SH-SY5Y (cell line): ENCODE results near the gene NACA.

Source experiments
- GATA2 ChIP-seq: IDR thresholded peaks from 2 replicates; pipeline ENCODE4 v1.6.1; 2011; ENCODE audit warnings: mild to moderate bottlenecking, low read depth, low read length
- GATA3 ChIP-seq: IDR thresholded peaks from 2 replicates; pipeline ENCODE4 v1.6.1; 2011; ENCODE audit warnings: low read depth, mild to moderate bottlenecking, low read length, moderate library complexity

DNA sequence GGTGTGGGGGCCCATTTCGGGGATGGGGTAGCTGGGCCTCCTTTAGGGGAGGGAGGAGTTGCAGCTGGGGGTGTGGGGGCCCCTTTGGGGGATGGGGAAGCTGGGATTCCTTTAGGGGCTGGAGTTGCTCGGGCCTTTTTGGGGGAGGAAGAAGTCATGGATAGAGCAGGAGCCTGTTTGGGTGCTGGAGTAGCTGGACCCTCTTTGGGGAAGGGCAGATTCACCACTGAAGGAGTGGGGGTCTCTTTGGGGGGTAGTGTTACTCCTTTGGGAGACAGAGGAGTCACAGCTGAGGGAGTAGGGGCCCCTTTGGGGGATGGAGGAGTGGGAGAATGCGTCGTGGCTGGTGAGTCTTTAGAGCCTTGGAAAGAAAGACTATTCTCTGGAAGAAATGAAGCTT, 6.5 kb downstream of the NACA start:
- TF ChIP-seq GATA3 (no peak), GATA2 (no peak)
